ENCODE data around the gene PER2.

DNA sequence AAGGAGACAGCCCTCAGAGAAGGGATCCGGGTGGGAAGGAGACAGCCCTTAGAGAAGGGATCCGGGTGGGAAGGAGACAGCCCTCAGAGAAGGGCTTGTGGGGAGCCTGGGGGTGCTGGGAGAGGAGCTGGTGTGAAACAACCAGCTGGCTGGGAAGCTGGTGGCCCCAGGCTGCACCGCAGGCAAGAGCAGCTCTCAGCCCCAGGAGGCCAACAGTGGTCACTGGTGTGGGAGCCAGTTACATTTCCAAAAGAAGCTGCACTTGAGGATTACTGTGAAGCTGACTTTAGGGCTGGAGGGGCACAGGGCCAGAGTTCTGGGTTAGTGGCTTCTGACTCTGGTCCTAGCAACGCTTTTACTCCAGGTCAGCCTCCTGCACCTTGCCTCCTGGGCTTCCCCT, 51.8 kb downstream of the PER2 start:
- TF ChIP-seq CTCF (IDR thresholded peaks at IDR 0.05) = no peak
- no peak for TF ChIP-seq POLR2A (IDR thresholded peaks at IDR 0.05)
- no peak for TF ChIP-seq EP300 (IDR thresholded peaks at IDR 0.05)
